ENCODE measurements around the gene GJA1. TPM values are rescaled to one million over a fixed set of nuclear protein-coding genes. Genes with fewer than 3 reads are reported as not detected.
A peak's percentile ranks its signal among the peaks of the same experiment; 100 is the strongest.

The GJA1 gene
- total RNA-seq, 1 experiment from 2014 or later = 528 TPM

GRCh38 chr6:121450242-121450641 lies 14.8 kb downstream of the GJA1 start:
- no peak overlapping the region for H3K56ac ChIP-seq (ENCODE audit: insufficient read length, low read depth, low read length)
- H3K23me2 ChIP-seq (ENCODE audit: insufficient read length, low read depth, low read length, poor library complexity, severe bottlenecking) = no peaks in the 10 kb centered on the region
- no peaks in the 10 kb centered on the region for H3K27me3 Mint-ChIP-seq (ENCODE audit: low read depth)
- peak overlapping the region in 1 of 3 experiments; percentile 82; a peak in 2 of 7 replicates for H3K27ac Mint-ChIP-seq
- H3K14ac ChIP-seq (ENCODE audit: insufficient read depth, low read length) = no peak overlapping the region
- no peaks in the 10 kb centered on the region; the same call in 1 of the 2 replicates for H3K4me1 ChIP-seq (ENCODE audit: insufficient read depth, low read length)
- H3K9ac ChIP-seq (ENCODE audit: extremely low read depth, insufficient read length, low read length) = no peak overlapping the region
- H4K5ac ChIP-seq (ENCODE audit: insufficient read length, low read depth, low read length) = no peak overlapping the region
- H3K9me3 ChIP-seq (ENCODE audit: control insufficient read depth, low read depth, low read length) = no peaks in the 10 kb centered on the region
- no peak overlapping the region for H3K23ac ChIP-seq (ENCODE audit: insufficient read length, low read depth, low read length)
- no peak overlapping the region for H2BK5ac ChIP-seq (ENCODE audit: insufficient read length, low read length)
- H3K79me1 ChIP-seq (ENCODE audit: insufficient read depth, low read depth, low read length, poor library complexity, severe bottlenecking) = no peaks in the 10 kb centered on the region
- H2AFZ ChIP-seq (ENCODE audit: low read length) = no peak overlapping the region
- peaks cover 11% of the 10 kb centered on the region; the same call in 1 of the 2 replicates for H3K79me2 ChIP-seq (ENCODE audit: insufficient read depth, low read length)
- H3K4ac ChIP-seq (ENCODE audit: low read depth, low read length) = no peak overlapping the region
- no peak overlapping the region for H2BK15ac ChIP-seq (ENCODE audit: low read depth, low read length)
- H2BK12ac ChIP-seq (ENCODE audit: insufficient read length, low read depth, low read length) = no peak overlapping the region
- peaks cover 40 to 53% (median 52%) of the 10 kb centered on the region in 3 experiments for H3K36me3 Mint-ChIP-seq (ENCODE audit: insufficient read depth in 1 of 3, low read depth in 3 of 3)
- no peak for TF ChIP-seq CTCF (conservative IDR thresholded peaks at IDR 0.05)
- WGBS (ENCODE audit: extremely low coverage, insufficient read length, low lambda C conversion rate) = 88% methylated on average over 1 of the region's 11 CpGs
- no peak overlapping the region for H4K91ac ChIP-seq (ENCODE audit: insufficient read length, low read depth, low read length)
- no peak overlapping the region for H2BK120ac ChIP-seq (ENCODE audit: low read depth, low read length, poor library complexity, severe bottlenecking)
- peaks cover 19 to 25% of the 10 kb centered on the region in 2 experiments for H3K4me1 Mint-ChIP-seq
- H3K18ac ChIP-seq (ENCODE audit: insufficient read length, low read depth, low read length) = no peak overlapping the region
- no peak overlapping the region for H3T11ph ChIP-seq (ENCODE audit: low read length)
- H2AK5ac ChIP-seq (ENCODE audit: insufficient read length, low read length) = no peak overlapping the region
- no peaks in the 10 kb centered on the region for H3K9me3 Mint-ChIP-seq
- no peaks in the 10 kb centered on the region for H3K27me3 ChIP-seq (ENCODE audit: insufficient read depth, low read length)
- H3K27ac ChIP-seq (ENCODE audit: insufficient read length, low read depth, low read length) = no peak overlapping the region
- H4K20me1 ChIP-seq (ENCODE audit: control insufficient read depth, insufficient read depth, insufficient read length) = no peaks in the 10 kb centered on the region
- DNase-seq = no peak
- H4K8ac ChIP-seq (replicated peaks; ENCODE audit: insufficient read length, low read depth, low read length) = no peak overlapping the region
- no peak overlapping the region for H3K4me2 ChIP-seq (ENCODE audit: insufficient read depth, insufficient read length, low read length)
- H3K4me3 Mint-ChIP-seq = no peak overlapping the region
- no peak overlapping the region for H2BK20ac ChIP-seq (ENCODE audit: low read depth, low read length, poor library complexity, severe bottlenecking)

Measured in H9 (cell line).